Measurements from ENCODE around the gene ACKR2. TPM values are rescaled to one million over a fixed set of nuclear protein-coding genes. Genes with fewer than 3 reads are reported as not detected.
"Not testable (repeated sequence)": the region's sequence is repeated elsewhere in the genome, so short reads cannot be mapped to it uniquely, and the experiment has no call there.

Gene ACKR2
- total RNA-seq, 1 experiment from 2014 or later, result not detected

- no peak for DNase-seq (ENCODE audit: low spot score)
Observed at GRCh38 chr3:42801784-42802183, 7.5 kb upstream of the ACKR2 start.

GRCh38 chr3:42802876-42803413, 6.3 kb upstream of the ACKR2 start:
- DNase-seq (ENCODE audit: low spot score), result no peak

GRCh38 chr3:42803414-42804105, 5.7 kb upstream of the ACKR2 start:
- DNase-seq (ENCODE audit: low spot score), result peak; percentile 35

DNA sequence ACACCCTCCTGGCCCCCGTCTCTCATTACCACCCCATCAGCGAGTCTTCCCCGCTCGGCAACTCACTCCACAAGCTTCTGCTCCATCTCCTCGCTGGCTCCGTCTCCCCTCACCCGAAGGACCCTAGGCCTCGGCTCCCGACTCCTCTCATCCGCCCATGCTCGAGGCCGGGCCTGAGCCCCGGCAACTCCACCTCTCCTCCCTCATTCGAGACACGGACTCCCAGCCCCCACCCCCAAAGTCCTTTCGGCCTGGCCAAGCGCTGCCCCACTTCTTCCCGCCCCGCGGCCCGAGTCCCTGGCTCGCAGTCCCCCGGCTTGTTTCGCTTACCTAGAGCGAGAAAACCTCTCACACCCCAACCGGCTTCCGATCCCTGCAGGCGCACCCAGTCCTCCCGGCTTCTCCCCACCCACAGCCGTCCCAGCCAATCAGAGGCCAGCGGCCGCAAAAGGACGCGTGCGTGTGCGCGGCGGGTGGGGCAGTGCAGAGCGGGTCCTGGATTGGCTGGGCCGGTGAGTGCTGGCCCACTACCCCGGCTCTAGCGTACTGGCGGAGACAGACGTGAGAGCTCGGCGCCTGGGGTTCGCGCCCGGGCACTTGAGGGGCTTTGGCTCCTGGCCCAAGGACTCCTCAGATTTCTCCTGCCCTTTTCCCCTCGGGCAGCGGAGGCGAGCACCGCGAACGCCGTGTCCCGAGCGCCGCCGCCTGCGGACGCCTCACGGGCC, 5.0 kb upstream of the ACKR2 start, which contains the start of gene HIGD1A:
TSS of gene HIGD1A (minus strand) at position 385 of the 725 bp plus-strand sequence. CDS start 10,237 bp downstream, outside the sequence.
- peak; percentile 82 for DNase-seq (ENCODE audit: low spot score)

DNA sequence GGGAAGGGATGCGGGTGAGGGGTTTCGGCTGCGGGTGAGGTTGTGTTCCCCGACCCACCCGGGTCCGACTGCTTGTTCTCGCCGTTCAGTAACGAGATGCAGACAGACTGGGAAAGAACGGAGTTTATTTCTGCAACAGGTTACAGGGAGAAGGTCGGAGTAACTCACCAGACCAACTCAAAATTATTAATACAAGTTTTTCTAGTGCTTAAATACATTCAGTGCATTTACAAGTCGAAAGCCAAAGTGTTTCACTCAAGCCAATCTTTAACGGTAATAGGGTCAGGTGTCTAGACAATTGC, 4.5 kb upstream of the ACKR2 start:
- DNase-seq (ENCODE audit: low spot score), result no peak

DNA sequence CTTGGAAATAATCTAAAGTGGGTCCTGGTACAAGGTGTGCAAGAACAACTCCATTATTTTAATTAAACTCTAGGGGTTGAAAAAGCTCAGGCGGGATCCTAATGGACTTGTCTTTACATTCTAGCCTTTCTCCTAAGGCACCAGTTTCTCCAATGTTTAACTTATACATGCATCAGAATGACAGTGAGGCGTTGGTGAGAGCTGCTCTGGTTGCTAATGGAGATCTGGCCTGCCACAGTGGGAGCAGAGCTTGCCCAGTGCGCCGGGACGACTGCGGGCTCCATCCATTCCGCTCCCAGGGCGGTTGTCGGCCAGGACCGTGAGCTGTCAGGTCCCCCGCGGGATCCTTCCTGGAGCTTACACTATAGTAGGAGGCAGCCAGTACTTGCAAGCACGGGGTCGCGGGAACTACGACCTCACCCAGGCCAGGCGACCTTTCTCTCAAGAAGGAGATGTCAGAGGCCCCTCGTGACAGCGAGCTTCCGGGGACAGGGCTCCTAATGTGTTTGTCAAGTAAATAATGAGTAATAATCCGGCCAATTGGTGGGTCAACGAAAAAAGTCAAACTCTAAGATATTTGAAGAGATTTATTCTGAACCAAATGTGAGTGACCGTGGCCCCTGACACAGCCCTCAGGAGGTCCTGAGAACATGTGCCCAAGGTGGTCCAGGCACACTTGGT, 4.0 kb upstream of the ACKR2 start:
- DNase-seq (ENCODE audit: low spot score), result no peak

GRCh38 chr3:42807929-42808328, 1.3 kb upstream of the ACKR2 start:
- DNase-seq (ENCODE audit: low spot score), result no peak

- not testable (repeated sequence) for DNase-seq (ENCODE audit: low spot score)
Observed at GRCh38 chr3:42810706-42811105, 1.5 kb downstream of the ACKR2 start.

DNA sequence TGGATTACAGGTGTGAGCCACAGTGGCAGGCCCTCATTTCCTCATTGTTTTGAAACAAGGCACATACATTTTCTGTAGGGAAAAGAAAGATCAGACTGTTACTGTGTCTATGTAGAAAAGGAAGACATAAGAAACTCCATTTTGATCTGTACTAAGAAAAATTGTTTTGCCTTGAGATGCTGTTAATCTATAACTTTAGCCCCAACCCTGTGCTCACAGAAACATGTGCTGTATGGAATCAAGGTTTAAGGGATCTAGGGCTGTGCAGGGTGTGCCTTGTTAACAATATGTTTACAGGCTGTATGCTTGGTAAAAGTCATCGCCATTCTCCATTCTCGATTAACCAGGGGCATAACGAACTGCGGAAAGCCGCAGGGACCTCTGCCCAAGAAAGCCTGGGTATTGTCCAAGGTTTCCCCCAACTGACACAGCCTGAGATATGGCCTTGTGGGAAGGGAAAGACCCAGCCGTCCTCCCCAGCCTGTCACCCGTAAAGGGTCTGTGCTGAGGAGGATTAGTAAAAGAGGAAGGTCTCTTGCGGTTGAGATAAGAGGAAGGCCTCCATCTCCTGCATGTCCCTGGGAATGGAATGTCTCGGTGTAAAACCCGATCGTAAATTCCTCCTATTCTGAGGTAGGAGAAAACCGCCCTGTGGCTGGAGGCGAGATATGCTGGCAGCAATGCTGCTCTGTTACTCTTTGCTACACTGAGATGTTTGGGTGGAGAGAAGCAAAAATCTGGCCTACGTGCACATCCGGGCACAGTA, 2.1 kb downstream of the ACKR2 start:
- DNase-seq (ENCODE audit: low spot score), result not testable (repeated sequence)

DNA sequence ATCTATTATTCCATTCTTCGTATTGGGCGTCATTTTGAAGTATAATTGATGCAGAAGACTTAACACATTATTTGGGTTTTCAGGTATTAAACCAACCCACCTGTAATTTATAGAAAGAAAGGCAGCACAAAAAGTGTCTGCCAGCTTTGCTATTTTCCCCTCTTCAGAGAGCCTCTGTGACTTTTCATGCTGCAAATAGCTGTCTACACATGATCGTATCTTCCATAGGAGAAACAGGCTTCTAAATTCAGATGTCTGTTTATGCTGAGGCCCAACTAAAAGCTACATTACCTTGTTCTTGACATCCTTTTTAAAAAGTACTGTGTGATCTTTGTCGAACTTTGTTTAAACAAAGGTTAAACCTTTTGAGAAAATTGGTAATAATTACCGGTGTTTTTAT, 5.0 kb downstream of the ACKR2 start:
- no peak for DNase-seq (ENCODE audit: low spot score)

- DNase-seq (ENCODE audit: low spot score), result no peak
Observed at GRCh38 chr3:42814914-42815507, 5.8 kb downstream of the ACKR2 start.

- peak; percentile 19 for DNase-seq (ENCODE audit: low spot score)
Observed at GRCh38 chr3:42815826-42816225, 6.6 kb downstream of the ACKR2 start.

- no peak for DNase-seq (ENCODE audit: low spot score)
Observed at GRCh38 chr3:42819351-42819965, 10.2 kb downstream of the ACKR2 start.

DNA sequence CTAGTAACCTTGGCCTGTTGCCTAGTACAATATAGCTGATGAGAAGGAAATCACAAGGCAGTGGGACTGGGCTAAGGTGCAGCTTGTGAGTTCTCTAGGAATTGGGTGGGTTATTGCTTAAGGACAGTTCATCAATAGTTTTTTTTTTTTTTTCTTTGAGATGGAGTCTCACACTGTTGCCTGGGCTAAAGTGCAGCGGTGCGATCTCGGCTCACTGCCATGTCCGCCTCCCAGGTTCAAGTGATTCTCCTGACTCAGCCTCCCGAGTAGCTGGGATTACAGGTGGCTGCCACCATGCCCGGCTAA, 11.5 kb downstream of the ACKR2 start:
- DNase-seq (ENCODE audit: low spot score), result no peak

DNA sequence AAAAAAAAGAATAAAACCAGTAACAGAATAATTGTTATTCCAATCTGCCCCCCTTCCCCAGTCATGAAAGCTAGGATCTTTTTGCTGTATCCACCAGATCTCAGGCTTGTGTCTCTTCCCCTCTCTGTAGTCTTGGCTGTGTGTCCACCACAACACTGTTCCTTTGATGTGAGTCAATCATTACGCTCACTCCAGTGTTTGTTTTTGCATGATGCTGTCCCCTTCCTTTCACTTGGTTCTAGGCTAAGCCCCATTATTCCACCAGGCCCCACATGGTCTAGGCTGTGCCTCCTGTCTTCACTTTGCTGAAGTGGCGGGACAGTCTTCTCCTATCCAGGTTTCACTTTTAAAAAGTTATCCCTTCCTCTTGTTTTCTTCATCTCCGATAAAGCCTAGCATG, 13.6 kb downstream of the ACKR2 start:
- no peak for DNase-seq (ENCODE audit: low spot score)

DNA sequence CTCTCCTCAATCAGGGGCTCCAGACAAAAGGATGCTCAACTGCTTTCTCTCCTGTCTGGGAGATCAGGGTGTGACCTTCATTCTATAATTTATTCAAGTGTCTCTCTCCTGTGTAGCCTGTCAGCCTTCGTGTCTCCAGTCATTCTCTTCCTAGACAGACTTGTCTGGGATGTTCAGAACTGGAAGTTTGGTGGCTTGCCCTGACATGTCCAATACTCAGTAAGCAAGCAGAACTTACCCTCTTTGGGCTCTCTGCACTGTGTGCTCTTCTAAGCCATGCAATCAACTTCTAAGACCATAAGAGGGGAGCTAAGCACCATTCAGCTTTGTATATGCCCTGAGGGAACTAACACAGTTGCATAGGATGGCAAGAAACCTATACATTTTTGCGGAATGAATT, 14.1 kb downstream of the ACKR2 start:
- no peak for DNase-seq (ENCODE audit: low spot score)

GRCh38 chr3:42826141-42826540, 16.9 kb downstream of the ACKR2 start:
- DNase-seq (ENCODE audit: low spot score), result no peak

GRCh38 chr3:42827023-42827422, 17.8 kb downstream of the ACKR2 start:
- DNase-seq (ENCODE audit: low spot score), result no peak

GRCh38 chr3:42827654-42828053, 18.4 kb downstream of the ACKR2 start:
- DNase-seq (ENCODE audit: low spot score), result no peak

DNA sequence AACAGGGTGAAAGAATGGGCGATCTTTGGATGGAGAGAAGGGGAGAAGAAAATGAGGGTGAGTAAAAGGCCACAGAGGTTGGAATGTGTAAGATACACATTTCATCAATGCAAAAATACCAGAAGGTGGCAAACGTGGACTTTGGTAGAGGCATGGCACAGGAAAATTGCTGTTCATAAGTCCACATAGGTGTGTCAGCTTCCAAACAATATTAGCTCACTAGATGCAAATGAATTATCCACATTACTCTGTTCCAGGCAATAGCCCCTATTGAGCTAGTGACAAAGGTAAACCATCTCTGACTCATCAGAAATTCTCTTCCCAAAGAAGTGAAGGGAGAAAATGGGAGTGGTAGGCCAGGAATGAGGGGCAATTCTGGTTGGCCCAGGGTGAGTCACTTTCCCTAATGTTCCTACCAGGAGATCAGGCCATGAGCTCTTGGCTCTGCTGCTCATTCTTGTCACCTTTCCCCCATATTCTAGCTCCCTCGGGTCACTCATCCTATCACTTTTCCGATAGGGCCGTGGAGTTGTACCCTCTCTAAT, 19.9 kb downstream of the ACKR2 start:
- no peak for DNase-seq (ENCODE audit: low spot score)
